Measurements from ENCODE around the gene MAML1. TPM values are rescaled to one million over a fixed set of nuclear protein-coding genes. Genes with fewer than 3 reads are reported as not detected.

The MAML1 gene
- total and polyA plus RNA-seq, 3 donors from 2014 or later = 23.5 to 60.7 (median 52.5) TPM

DNA sequence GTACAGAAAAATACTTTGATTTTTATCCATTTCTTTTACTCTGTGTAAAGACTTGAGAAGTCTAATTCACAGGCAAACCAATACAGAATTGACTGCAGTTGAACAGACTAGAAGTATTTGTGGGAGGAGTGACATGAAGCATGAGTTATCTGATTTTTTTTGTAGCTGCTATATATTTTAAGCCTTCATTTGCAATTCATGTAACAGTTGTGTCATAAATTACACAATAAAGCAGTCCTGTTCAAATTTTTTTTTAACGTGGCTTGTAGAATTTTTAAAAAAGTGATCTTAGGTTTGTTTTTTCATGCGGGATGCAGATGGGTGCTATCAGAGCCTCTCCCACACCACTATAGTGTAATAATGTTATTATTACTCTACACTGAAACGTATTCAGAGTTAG, 2.9 kb upstream of the MAML1 start:
- intact Hi-C loops (cut with DNase I; ENCODE audit: low total_unique reads) = no loop called here

DNA sequence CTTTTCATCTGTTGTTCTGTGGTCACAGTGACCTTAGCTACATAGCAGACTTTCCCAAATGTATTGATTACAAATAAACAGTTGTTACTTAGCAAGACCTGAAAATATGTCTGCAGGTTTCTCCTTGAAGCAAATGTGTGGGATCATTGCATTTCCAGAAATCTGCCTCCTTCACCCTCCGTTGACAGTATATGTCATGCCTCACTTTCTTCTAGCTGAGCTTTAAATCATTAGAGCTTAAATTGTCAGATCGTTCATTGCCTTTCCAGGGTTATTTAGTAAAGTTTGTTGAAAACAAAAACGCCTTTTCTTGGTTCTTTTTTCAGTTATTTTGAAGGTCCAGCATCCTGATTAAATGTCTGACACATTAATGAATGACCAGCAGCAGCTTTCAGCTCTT, 2.3 kb upstream of the MAML1 start:
- no peaks in the 10 kb centered on the region for H3K27me3 ChIP-seq
- intact Hi-C loops (cut with DNase I; ENCODE audit: low total_unique reads) = no loop called here
- TF ChIP-seq, protein P1, sequence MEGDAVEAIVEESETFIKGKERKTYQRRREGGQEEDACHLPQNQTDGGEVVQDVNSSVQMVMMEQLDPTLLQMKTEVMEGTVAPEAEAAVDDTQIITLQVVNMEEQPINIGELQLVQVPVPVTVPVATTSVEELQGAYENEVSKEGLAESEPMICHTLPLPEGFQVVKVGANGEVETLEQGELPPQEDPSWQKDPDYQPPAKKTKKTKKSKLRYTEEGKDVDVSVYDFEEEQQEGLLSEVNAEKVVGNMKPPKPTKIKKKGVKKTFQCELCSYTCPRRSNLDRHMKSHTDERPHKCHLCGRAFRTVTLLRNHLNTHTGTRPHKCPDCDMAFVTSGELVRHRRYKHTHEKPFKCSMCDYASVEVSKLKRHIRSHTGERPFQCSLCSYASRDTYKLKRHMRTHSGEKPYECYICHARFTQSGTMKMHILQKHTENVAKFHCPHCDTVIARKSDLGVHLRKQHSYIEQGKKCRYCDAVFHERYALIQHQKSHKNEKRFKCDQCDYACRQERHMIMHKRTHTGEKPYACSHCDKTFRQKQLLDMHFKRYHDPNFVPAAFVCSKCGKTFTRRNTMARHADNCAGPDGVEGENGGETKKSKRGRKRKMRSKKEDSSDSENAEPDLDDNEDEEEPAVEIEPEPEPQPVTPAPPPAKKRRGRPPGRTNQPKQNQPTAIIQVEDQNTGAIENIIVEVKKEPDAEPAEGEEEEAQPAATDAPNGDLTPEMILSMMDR (IDR thresholded peaks at IDR 0.05) = no peak
- TF ChIP-seq POLR2A (IDR thresholded peaks at IDR 0.05) = no peak
- no peak overlapping the region for H3K27ac ChIP-seq
- WGBS, 2 donors = 66 to 70% methylated on average over 3 of the region's 3 CpGs
- no peaks in the 10 kb centered on the region for H3K9me3 ChIP-seq
- no peaks in the 10 kb centered on the region for H3K36me3 ChIP-seq (ENCODE audit: low read depth, missing control alignments)
- no peak for DNase-seq
- H3K4me1 ChIP-seq = peaks cover 12% of the 10 kb centered on the region
- H3K4me3 ChIP-seq = no peak overlapping the region

More for the DNA sequence above, 2.9 kb upstream of the MAML1 start:
- Histone ChIP-seq H3K36me3 (ENCODE audit: low read depth, missing control alignments) (no peaks in the 10 kb centered on the region), H3K27me3 (no peaks in the 10 kb centered on the region), H3K9me3 (no peaks in the 10 kb centered on the region), H3K4me3 (no peak overlapping the region), H3K27ac (no peak overlapping the region), H3K4me1 (peaks cover 10% of the 10 kb centered on the region)
- no peak for DNase-seq
- 63 to 71% methylated on average over 3 of the region's 3 CpGs for WGBS, 2 donors
- TF ChIP-seq, protein P1 (IDR thresholded peaks at IDR 0.05) = no peak
- no peak for TF ChIP-seq POLR2A (IDR thresholded peaks at IDR 0.05)

DNA sequence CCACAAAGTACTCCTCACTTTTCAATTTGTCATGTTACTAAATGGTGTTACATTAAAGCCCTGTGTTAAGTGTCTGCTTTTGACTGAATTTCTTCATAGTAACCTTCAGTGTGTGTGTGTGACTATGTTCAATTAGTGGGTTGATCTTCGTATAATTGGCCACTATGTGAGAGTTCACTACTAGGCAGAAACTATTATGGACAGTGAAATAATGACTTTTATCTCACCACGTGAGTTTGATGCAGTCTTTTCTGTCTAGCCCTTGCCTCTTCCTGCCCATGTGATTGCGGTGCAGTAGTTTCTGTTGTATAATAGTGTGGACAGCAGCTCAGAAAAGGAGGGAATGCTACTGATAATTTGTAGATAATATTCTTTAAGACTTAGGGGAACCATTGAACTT, 1.8 kb upstream of the MAML1 start:
- 60 to 71% methylated on average over 3 of the region's 3 CpGs for WGBS, 2 donors
- Histone ChIP-seq H3K36me3 (ENCODE audit: low read depth, missing control alignments) (no peaks in the 10 kb centered on the region), H3K4me3 (no peak overlapping the region), H3K27ac (no peak overlapping the region), H3K4me1 (peaks cover 14% of the 10 kb centered on the region), H3K27me3 (no peaks in the 10 kb centered on the region), H3K9me3 (no peaks in the 10 kb centered on the region)
- no peak for DNase-seq
- no peak for TF ChIP-seq POLR2A (IDR thresholded peaks at IDR 0.05)
- TF ChIP-seq, protein P1 (IDR thresholded peaks at IDR 0.05) = no peak
- intact Hi-C loops (cut with DNase I; ENCODE audit: low total_unique reads) = no loop called here

DNA sequence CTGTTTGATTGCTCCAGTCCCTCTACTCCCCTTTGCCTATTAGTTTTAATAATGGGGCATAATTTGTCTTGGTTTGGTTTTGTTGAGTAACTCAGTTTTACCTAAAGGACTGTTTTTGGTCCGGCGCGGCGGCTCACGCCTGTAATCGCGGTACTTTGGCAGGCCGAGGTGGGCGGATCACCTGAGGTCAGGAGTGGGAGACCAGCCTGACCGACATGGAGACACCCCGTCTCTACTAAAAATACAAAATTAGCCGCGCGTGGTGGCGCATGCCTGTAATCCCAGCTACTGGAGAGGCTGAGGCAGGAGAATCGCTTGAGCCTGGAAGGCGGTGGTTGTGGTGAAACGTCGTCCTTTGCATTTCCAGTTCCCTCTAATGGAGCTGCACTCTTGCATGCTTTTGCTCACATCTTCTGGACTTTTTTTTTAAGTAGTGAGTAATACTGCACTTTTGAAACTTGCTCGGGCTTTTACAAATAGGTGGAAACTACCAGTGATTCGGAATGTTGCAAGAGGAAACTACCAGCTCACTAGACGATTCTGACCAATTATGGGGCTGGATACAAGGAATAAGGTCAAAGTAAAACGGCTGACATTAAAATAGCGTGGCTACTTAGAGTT, 721 bp upstream of the MAML1 start:
- peak overlapping the region in 1 of 2 donors; percentile 99 for H3K27ac ChIP-seq
- no peaks in the 10 kb centered on the region for H3K36me3 ChIP-seq (ENCODE audit: low read depth, missing control alignments)
- peak; percentile 16 for DNase-seq
- peak overlapping the region; percentile 75 to 92 for H3K4me3 ChIP-seq
- 38 to 49% methylated on average over 24 of the region's 24 CpGs for WGBS, 2 donors
- intact Hi-C loops (cut with DNase I; ENCODE audit: low total_unique reads) = no loop called here
- no peak for TF ChIP-seq POLR2A (IDR thresholded peaks at IDR 0.05)
- TF ChIP-seq, protein P1 (IDR thresholded peaks at IDR 0.05) = no peak
- H3K9me3 ChIP-seq = no peaks in the 10 kb centered on the region
- H3K4me1 ChIP-seq = peaks cover 24% of the 10 kb centered on the region
- H3K27me3 ChIP-seq = no peaks in the 10 kb centered on the region
